T47D (cell line): Measurements from ENCODE around the gene WDR55.

Experiments
- DNase-seq, 2 experiments: peaks; one replicate each; pipeline versions ENCODE4 v3.0.0 to v3.0.0-alpha.2; 2011 to 2012; ENCODE audit warnings: low read depth in 1 of 2, low spot score in 1 of 2
- JUND ChIP-seq: IDR thresholded peaks from 2 replicates; pipeline ENCODE4 v1.6.1; 2012; ENCODE audit warnings: low read depth
- in situ Hi-C: cut with HindIII; loops from 2 replicates; pipeline ENCODE4 v1.10.0; 2016; ENCODE audit warnings: low sequenced_read_pairs, low pct_unique_long_range_greater_than_20kb

Gene WDR55

GRCh38 chr5:140671472-140672125 is 6.9 kb downstream of the WDR55 start:
- in situ Hi-C loops = no loop called here
- DNase-seq = no peak
- no peak for TF ChIP-seq JUND

- no peak for TF ChIP-seq JUND
- in situ Hi-C loops = no loop called here
- DNase-seq = no peak
Observed at GRCh38 chr5:140672455-140673186, 7.9 kb downstream of the WDR55 start.

DNA sequence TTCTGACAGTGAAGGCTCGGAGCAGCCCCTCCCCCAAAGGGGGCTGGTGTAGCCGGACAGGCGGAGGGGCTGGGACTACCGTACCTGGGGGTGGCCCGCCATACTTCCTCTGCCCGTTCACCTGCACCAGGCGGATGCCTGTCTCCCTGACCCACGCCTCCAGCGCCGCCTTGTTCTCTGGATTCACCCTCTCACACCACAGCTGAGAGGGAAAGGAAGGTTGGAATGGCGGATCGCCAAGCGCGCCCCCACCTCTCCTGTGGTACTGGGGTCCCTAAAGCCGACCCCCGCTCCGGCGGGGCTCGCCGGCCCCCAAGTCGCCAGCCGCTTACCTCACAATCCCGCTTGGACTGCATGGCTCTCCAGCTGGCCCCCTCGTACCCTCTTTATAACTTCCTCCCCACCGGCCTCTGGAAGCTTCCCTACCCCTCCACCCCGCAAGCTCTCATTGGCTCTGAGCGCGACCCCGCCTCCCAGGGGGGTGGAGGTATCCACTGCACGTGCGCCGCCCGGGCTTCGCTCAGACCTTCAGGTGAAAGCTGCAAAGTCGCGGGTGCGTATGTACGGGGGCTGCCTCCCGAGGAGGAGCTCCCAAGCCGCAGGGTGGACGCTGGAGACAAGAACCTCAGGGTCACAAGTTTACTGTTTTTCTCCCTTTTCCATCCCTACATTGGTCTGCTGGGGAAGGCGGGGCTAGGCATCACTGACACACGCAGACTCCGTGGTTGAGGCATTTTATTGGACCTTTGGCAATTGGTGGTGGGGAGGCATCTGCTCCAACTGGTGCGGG is 8.7 kb downstream of the WDR55 start, which contains the start of gene DND1:
Gene DND1 (minus strand): TSS at position 390 of the 790 bp plus-strand sequence. CDS start 34 bp downstream, at position 356.
- no peak for TF ChIP-seq JUND
- no peak for DNase-seq
- in situ Hi-C loops = no loop called here

DNA sequence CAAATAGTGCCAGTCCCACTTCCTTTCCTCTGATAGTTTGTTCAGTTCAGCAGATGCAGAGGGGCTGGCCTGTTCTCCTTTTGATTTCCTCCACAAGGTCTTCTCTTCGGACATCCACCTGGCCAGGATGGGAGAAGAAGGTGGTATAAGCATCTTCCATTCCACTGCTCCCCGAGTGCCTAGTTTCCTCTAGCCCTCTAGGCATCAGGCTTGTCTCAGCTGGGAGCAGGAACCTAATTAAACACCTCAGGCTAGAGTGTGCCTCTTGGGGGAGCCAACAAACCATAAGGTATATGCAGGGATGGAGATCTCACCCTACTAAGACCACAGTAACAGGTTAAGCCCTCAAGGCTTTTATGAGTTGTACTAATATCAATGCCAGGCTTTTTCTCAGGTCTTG is 9.5 kb downstream of the WDR55 start:
- TF ChIP-seq JUND = no peak
- no peak for DNase-seq
- in situ Hi-C loops = no loop called here

- no peak for TF ChIP-seq JUND
- DNase-seq = no peak
- in situ Hi-C loops = no loop called here
Observed at GRCh38 chr5:140674629-140675028, 9.9 kb downstream of the WDR55 start.

GRCh38 chr5:140677947-140678346 is 13.2 kb downstream of the WDR55 start:
- DNase-seq = no peak
- TF ChIP-seq JUND = no peak
- in situ Hi-C loops = no loop called here

GRCh38 chr5:140678993-140679392 is 14.3 kb downstream of the WDR55 start:
- in situ Hi-C loops = no loop called here
- no peak for TF ChIP-seq JUND
- no peak for DNase-seq

GRCh38 chr5:140690376-140690932 is 25.8 kb downstream of the WDR55 start:
- in situ Hi-C loops = no loop called here
- no peak for DNase-seq
- no peak for TF ChIP-seq JUND

DNA sequence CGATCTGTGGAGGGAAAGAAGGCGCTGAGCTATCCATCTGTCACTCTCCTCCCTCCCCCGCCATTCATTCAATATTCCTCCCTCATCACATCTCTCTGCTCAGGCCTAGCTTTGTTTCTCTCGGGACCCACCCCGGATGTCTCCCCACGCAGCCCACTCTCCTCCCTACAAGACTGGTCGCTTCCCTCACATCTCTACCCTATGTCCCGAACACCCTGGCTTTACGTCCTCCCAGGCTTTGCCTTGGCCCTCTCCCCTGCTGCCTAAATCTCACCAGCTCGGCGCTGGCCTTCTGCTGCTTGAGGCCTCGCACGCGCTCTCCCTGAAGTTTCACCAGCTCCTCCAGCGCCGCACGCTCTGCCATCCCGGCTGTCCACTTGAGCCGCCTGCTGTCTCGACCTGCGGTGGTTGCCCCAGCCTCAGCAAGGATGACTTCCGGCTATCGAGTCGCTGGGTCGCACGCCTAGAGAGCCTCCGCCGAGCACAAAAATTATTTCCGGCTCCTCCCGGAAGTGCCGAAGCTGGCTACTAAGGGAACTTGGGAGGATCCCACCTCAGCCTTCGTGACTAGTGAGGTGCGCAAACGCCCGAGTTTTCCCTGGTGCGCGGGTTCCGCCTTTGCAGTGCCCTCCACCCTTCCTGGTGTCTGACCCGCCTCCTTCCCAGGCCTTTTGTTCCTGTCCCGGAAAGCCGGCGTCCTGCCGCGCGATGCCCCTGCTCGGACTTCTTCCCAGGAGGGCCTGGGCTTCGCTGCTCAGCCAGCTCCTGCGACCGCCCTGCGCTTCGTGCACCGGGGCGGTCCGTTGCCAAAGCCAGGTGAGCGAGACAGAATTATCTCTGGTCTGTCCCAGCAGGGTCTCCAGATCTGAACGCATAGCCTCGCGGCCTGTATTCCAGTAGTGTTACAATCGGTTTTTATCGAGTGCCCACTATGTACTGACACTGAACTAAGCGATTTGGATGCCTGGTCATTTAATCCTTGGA is 26.5 kb downstream of the WDR55 start, which contains the start of the genes HARS1 and HARS2:
Gene HARS1 (minus strand): TSS at position 430 of the 984 bp plus-strand sequence. CDS start 66 bp downstream, at position 364.
Gene HARS2 (plus strand): TSS at position 515 of the 984 bp plus-strand sequence. CDS start 194 bp downstream, at position 709.
- in situ Hi-C loops = no loop called here
- DNase-seq = peak; percentile 95 to 97
- TF ChIP-seq JUND = no peak

DNA sequence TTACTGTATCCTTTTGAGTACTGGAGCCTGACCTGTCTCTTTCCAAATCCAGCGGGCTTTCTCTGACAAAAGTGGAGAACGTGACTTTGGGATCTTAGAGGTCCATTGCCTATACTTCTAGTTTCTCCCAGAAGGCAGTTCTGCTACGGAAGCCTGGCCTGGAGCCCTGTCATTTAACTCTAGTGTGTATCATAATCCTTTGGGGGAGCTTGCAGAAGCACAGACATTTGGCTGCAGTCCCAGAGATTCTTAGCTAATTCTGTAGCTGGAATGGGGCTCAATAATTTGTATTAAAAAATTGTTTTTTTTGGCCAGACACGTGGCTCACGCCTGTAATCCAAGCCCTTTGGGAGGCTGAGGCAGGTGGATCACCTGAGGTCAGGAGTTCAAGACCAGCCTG is 29.6 kb downstream of the WDR55 start:
- in situ Hi-C loops = no loop called here
- DNase-seq = no peak
- TF ChIP-seq JUND = no peak

GRCh38 chr5:140696891-140697492 is 32.3 kb downstream of the WDR55 start:
- no peak for TF ChIP-seq JUND
- in situ Hi-C loops = no loop called here

More at GRCh38 chr5:140696891-140697492, 32.3 kb downstream of the WDR55 start:
- no peak for DNase-seq
